H1 (cell line): ENCODE results near the gene OSGEP. TPM values are rescaled to one million over a fixed set of nuclear protein-coding genes. Genes with fewer than 3 reads are reported as not detected.

Experiments
- CTCF ChIA-PET: fragments of 300-600 bp; sonication (Branson Sonifier 250); formaldehyde crosslinking; loops from one replicate; lab custom pipeline; 2021; ENCODE audit not compliant: partially characterized antibody; lab: Charles Lee
- POLR2A ChIA-PET: fragments of 300-600 bp; sonication (Branson Sonifier 250); formaldehyde crosslinking; loops from one replicate; lab custom pipeline; 2021; ENCODE audit warnings: inconsistent platforms; ENCODE audit not compliant: partially characterized antibody; lab: Charles Lee
- DNase-seq, 2 experiments: peaks; one replicate each; pipeline versions ENCODE4 v3.0.0 to v3.0.0-alpha.2; 2010 to 2022; ENCODE audit warnings: low spot score in 2 of 2, low read depth in 1 of 2, mixed read lengths in 1 of 2
- FAIRE-seq: peaks from 2 replicates; lab custom pipeline; 2011; peaks lifted over from hg19 to GRCh38; lab: Jason Lieb, UNC
- H2AFZ ChIP-seq: 2 replicates; pipeline ENCODE4 v1.8.1; 2012; ENCODE audit warnings: low read length, inconsistent platforms
- H2AK5ac ChIP-seq: 2 replicates; pipeline ENCODE4 v1.6.1; 2013; ENCODE audit warnings: low read depth, low read length
- H2BK120ac ChIP-seq: replicated peaks from 2 replicates; pipeline ENCODE3; 2013; ENCODE audit warnings: low read depth, low read length, inconsistent platforms
- H2BK12ac ChIP-seq: 2 replicates; pipeline ENCODE4 v1.6.1; 2013; ENCODE audit warnings: low read depth, low read length
- H2BK15ac ChIP-seq: 2 replicates; pipeline ENCODE4 v1.6.1; 2013; ENCODE audit warnings: low read length
- H2BK20ac ChIP-seq: 2 replicates; pipeline ENCODE4 v1.6.1; 2013; ENCODE audit warnings: low read length
- H2BK5ac ChIP-seq: 2 replicates; pipeline ENCODE4 v1.6.1; 2013; ENCODE audit warnings: low read depth, low read length
- H3K14ac ChIP-seq: 2 replicates; pipeline ENCODE4 v1.6.1; 2013; ENCODE audit warnings: inconsistent platforms; ENCODE audit not compliant: insufficient read length
- H3K18ac ChIP-seq: 2 replicates; pipeline ENCODE4 v1.6.1; 2013; ENCODE audit warnings: low read length; ENCODE audit errors: extremely low read depth
- H3K23ac ChIP-seq: 2 replicates; pipeline ENCODE4 v1.6.1; 2013; ENCODE audit warnings: inconsistent platforms; ENCODE audit not compliant: insufficient read length
- H3K23me2 ChIP-seq: 2 replicates; pipeline ENCODE4 v1.6.1; 2013; ENCODE audit warnings: low read depth, low read length
- H3K27ac ChIP-seq: 2 replicates; pipeline ENCODE4 v1.6.1; 2011; ENCODE audit warnings: low read depth, low read length, inconsistent platforms
- H3K27me3 ChIP-seq, 4 experiments: replicated peaks in 1 of 4; 1 replicate in 1 of 4; 2 replicates in 3 of 4; pipeline versions ENCODE4 v1.6.1 to v1.8.1; 2011 to 2013; ENCODE audit warnings: low read length in 3 of 4, mild to moderate bottlenecking in 3 of 4, inconsistent platforms in 2 of 4, mixed read lengths in 2 of 4, moderate library complexity in 1 of 4; ENCODE audit not compliant: control insufficient read depth in 3 of 4, insufficient read depth in 3 of 4; ENCODE audit errors: extremely low read depth in 1 of 4
- H3K36me3 ChIP-seq, 4 experiments: 2 replicates each; pipeline versions ENCODE4 v1.6.1 to v1.8.1; 2011 to 2013; ENCODE audit warnings: mild to moderate bottlenecking in 4 of 4, low read length in 3 of 4, moderate library complexity in 2 of 4, control low read depth in 1 of 4, inconsistent platforms in 1 of 4; ENCODE audit not compliant: insufficient read depth in 4 of 4, control insufficient read depth in 2 of 4
- H3K4ac ChIP-seq: replicated peaks from 2 replicates; pipeline ENCODE3; 2013; ENCODE audit warnings: low read length, low read depth, mixed read lengths, inconsistent platforms; ENCODE audit not compliant: insufficient read length
- H3K4me1 ChIP-seq, 4 experiments: replicated peaks in 1 of 4; 1 replicate in 1 of 4; 2 replicates in 3 of 4; pipeline versions ENCODE4 v1.6.1 to v1.8.1; 2011 to 2013; ENCODE audit warnings: low read length in 3 of 4, inconsistent platforms in 2 of 4, mixed read lengths in 1 of 4; ENCODE audit not compliant: insufficient read depth in 4 of 4, control insufficient read depth in 3 of 4
- H3K4me2 ChIP-seq, 2 experiments: 2 replicates each; pipeline versions ENCODE4 v1.6.1 to v1.8.1; 2011 to 2013; ENCODE audit warnings: low read depth in 2 of 2, low read length in 2 of 2, control low read depth in 1 of 2, inconsistent platforms in 1 of 2, mild to moderate bottlenecking in 1 of 2; ENCODE audit not compliant: insufficient read depth in 1 of 2
- H3K4me3 ChIP-seq, 4 experiments: fragments of 200-600, 300-600 bp in 1 of 4; sonication (generic), shearing (Covaris generic), sonication (Bioruptor Twin) in 1 of 4; 2 replicates each; pipeline versions ENCODE4 v1.5.1 to v1.8.1; 2011 to 2016; ENCODE audit warnings: low read length in 4 of 4, low read depth in 3 of 4, control low read depth in 2 of 4, inconsistent platforms in 2 of 4, mild to moderate bottlenecking in 2 of 4, mixed read lengths in 1 of 4, moderate library complexity in 1 of 4; ENCODE audit not compliant: insufficient read depth in 2 of 4; ENCODE audit errors: extremely low read depth in 1 of 4
- H3K56ac ChIP-seq: replicated peaks from 2 replicates; pipeline ENCODE3; 2013; ENCODE audit warnings: low read depth, mild to moderate bottlenecking, mixed read lengths, low read length, inconsistent platforms; ENCODE audit not compliant: insufficient read length
- H3K79me1 ChIP-seq: 2 replicates; pipeline ENCODE4 v1.6.1; 2013; ENCODE audit warnings: low read depth, low read length, control low read depth
- H3K79me2 ChIP-seq, 2 experiments: 2 replicates each; pipeline versions ENCODE4 v1.6.1 to v1.8.1; 2012 to 2013; ENCODE audit warnings: low read length in 2 of 2, mild to moderate bottlenecking in 2 of 2, inconsistent platforms in 1 of 2; ENCODE audit not compliant: insufficient read depth in 2 of 2, control insufficient read depth in 1 of 2
- H3K9ac ChIP-seq, 4 experiments: replicated peaks in 1 of 4; 1 replicate in 1 of 4; 2 replicates in 3 of 4; pipeline versions ENCODE4 v1.6.1 to v1.8.1; 2011 to 2013; ENCODE audit warnings: low read depth in 3 of 4, low read length in 3 of 4, control low read depth in 2 of 4, mild to moderate bottlenecking in 2 of 4, moderate library complexity in 2 of 4, inconsistent platforms in 1 of 4; ENCODE audit errors: extremely low read depth in 1 of 4
- H3K9me3 ChIP-seq, 2 experiments: 2 replicates each; pipeline versions ENCODE4 v1.6.1 to v1.8.1; 2012 to 2013; ENCODE audit warnings: mild to moderate bottlenecking in 2 of 2, moderate library complexity in 2 of 2, control low read depth in 1 of 2, inconsistent platforms in 1 of 2, low read depth in 1 of 2, low read length in 1 of 2, mixed read lengths in 1 of 2; ENCODE audit not compliant: insufficient read depth in 2 of 2
- H4K20me1 ChIP-seq, 2 experiments: replicated peaks in 1 of 2; 2 replicates each; pipeline versions ENCODE3 to v1.8.1; 2011 to 2013; ENCODE audit warnings: inconsistent platforms in 2 of 2, low read length in 2 of 2, mild to moderate bottlenecking in 1 of 2; ENCODE audit not compliant: insufficient read depth in 2 of 2, control insufficient read depth in 1 of 2
- H4K5ac ChIP-seq: 2 replicates; pipeline ENCODE4 v1.6.1; 2013; ENCODE audit warnings: low read length, low read depth, mixed read lengths, inconsistent platforms; ENCODE audit not compliant: insufficient read length
- H4K8ac ChIP-seq: 2 replicates; pipeline ENCODE4 v1.8.0; 2013; ENCODE audit warnings: mild to moderate bottlenecking, moderate library complexity, low read length, inconsistent platforms; ENCODE audit not compliant: insufficient read depth; ENCODE audit errors: extremely low read depth
- H4K91ac ChIP-seq: replicated peaks from 2 replicates; pipeline ENCODE3; 2013; ENCODE audit warnings: low read length, mixed read lengths, inconsistent platforms; ENCODE audit not compliant: insufficient read length
- GABPA ChIP-seq: IDR thresholded peaks from 2 replicates; pipeline ENCODE4 v1.6.1; 2011; ENCODE audit warnings: mild to moderate bottlenecking, low read length, moderate library complexity, borderline replicate concordance; ENCODE audit not compliant: insufficient read depth
- JUN ChIP-seq: IDR thresholded peaks from 2 replicates; pipeline ENCODE4 v1.6.1; 2011; ENCODE audit warnings: low read depth, mild to moderate bottlenecking, improper control_type of control experiment, low read length
- KDM5A ChIP-seq: fragments of 200-600 bp; IDR thresholded peaks from 2 replicates; pipeline ENCODE4 v1.7.1; 2012; ENCODE audit warnings: mild to moderate bottlenecking, low read length, inconsistent platforms, mixed read lengths
- RAD21 ChIP-seq, 2 experiments: IDR thresholded peaks in 1 of 2; conservative IDR thresholded peaks in 1 of 2; 2 replicates each; pipeline ENCODE4 v1.6.1; 2011; ENCODE audit warnings: low read depth in 2 of 2, low read length in 2 of 2, improper control_type of control experiment in 1 of 2, inconsistent platforms in 1 of 2, mild to moderate bottlenecking in 1 of 2, moderate library complexity in 1 of 2
- RBBP5 ChIP-seq: IDR thresholded peaks from 2 replicates; pipeline ENCODE4 v1.7.1; 2012; ENCODE audit warnings: low read depth, mild to moderate bottlenecking, inconsistent platforms, low read length, moderate library complexity, borderline replicate concordance
- RFX5 ChIP-seq: IDR thresholded peaks from 2 replicates; pipeline ENCODE4 v1.6.1; 2011; ENCODE audit warnings: low read depth, low read length, improper control_type of control experiment, borderline replicate concordance
- SP4 ChIP-seq: IDR thresholded peaks from 2 replicates; pipeline ENCODE4 v1.6.1; 2012; ENCODE audit warnings: low read length, inconsistent platforms
- YY1 ChIP-seq: IDR thresholded peaks from 2 replicates; pipeline ENCODE4 v1.6.1; 2011; ENCODE audit warnings: low read depth, mild to moderate bottlenecking, low read length
- WGBS, 2 experiments: shearing (Covaris generic) in 1 of 2; methylation state at CpG; one replicate each; pipeline versions ENCODE4 v1.1.6 to v1.1.7; 2013 to 2015; ENCODE audit warnings: low lambda C conversion rate in 2 of 2, mixed read lengths in 2 of 2, inconsistent platforms in 1 of 2, low coverage in 1 of 2, missing lambda C conversion rate in 1 of 2; ENCODE audit not compliant: insufficient replicate concordance in 2 of 2, insufficient coverage in 1 of 2, insufficient read length in 1 of 2; ENCODE audit errors: extremely low coverage in 1 of 2, missing lambda C conversion rate in 1 of 2; 5-methylcytosine and 5-hydroxymethylcytosine counted together
- polyA plus RNA-seq, 7 experiments: library from polyadenylated mRNA; depleted of rRNA in 3 of 7; stranded (reverse) in 5 of 7; unstranded in 2 of 7; fragments of >200 nt in 5 of 7; fragments of 200-250 nt in 2 of 7; gene quantifications; 1 replicate in 5 of 7; 2 replicates in 1 of 7; 4 replicates in 1 of 7; pipeline versions ENCODE4 v1.2.1 to v1.2.3, GENCODE V29; 2011 to 2013; ENCODE audit warnings: missing spikeins in 2 of 7, mixed read lengths in 2 of 7
- total RNA-seq: library from RNA; stranded (reverse); fragmentation: NEBNext Ultra II Directional; extraction: Animal tissue kit (Norgen Biotek cat#: 25700); gene quantifications from 2 replicates; pipeline ENCODE4 v1.2.1, GENCODE V29; 2021
- TF ChIP-seq, protein P1 (sequence below): IDR thresholded peaks from 2 replicates; pipeline ENCODE4 v1.6.1; 2012; ENCODE audit warnings: low read length, inconsistent platforms
- TF ChIP-seq, protein P2 (sequence below): IDR thresholded peaks from 2 replicates; pipeline ENCODE4 v1.6.1; 2011; ENCODE audit warnings: low read depth, mild to moderate bottlenecking, low read length; ENCODE audit not compliant: insufficient read depth

The OSGEP gene
- total and polyA plus RNA-seq, 2 of the 8 experiments (the other 6 are each of a cell fraction or from before 2014, with no cell fraction given) = 34.4 to 78.6 TPM

DNA sequence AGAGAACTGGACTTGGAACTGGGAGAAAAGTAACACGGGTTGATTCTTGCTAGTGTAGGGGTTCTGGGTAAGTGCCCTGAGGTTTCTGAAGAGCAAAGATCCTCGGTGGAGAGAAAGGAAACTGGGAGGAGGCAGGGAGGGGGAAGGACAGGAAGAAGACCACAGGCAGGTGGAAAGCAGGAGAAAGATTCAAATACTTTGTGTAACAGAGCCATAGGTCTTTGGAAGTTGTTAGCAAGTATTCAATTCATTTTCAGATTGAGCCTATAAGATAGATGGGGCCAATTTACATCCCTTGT, 15.9 kb upstream of the OSGEP start:
- Histone ChIP-seq H3K4me3 (peak overlapping the region; percentile 85 to 97 (median 90); a peak in 7 of 8 replicates), H2BK5ac (0 out of 2 replicates have a peak overlapping the region, but pooled peaks have one; percentile 86), H4K5ac (no peak overlapping the region), H3K4ac (no peak overlapping the region), H3K56ac (no peak overlapping the region), H2BK12ac (peak overlapping the region; percentile 93; the same call in 1 of the 2 replicates), H3K23ac (no peak overlapping the region), H2AFZ (peak overlapping the region; percentile 52; the same call in 1 of the 2 replicates), H3K27ac (peak overlapping the region; percentile 36; the same call in 1 of the 2 replicates), H3K36me3 (peaks cover 18 to 32% (median 29%) of the 10 kb centered on the region in 4 experiments; a peak in 7 of 8 replicates), H3K14ac (no peak overlapping the region), H3K9me3 (no peaks in the 10 kb centered on the region), H2BK20ac (no peak overlapping the region), H3K79me2 (peaks cover 14 to 36% of the 10 kb centered on the region in 2 experiments; a peak in 3 of 4 replicates), H4K20me1 (peaks cover 4 to 9% of the 10 kb centered on the region in 2 experiments), H3K4me2 (peak overlapping the region; percentile 92 to 100), H2AK5ac (no peak overlapping the region), H3K27me3 (no peaks in the 10 kb centered on the region), H3K79me1 (peaks cover 12% of the 10 kb centered on the region; the same call in 1 of the 2 replicates), H3K18ac (peak overlapping the region; percentile 85), H3K9ac (peak overlapping the region; percentile 64 to 95 (median 92)), H3K4me1 (peaks cover 0 to 5% (median 2%) of the 10 kb centered on the region in 4 experiments; a peak in 3 of 7 replicates), H3K23me2 (peaks cover 10% of the 10 kb centered on the region), H4K91ac (no peak overlapping the region), H4K8ac (no peak overlapping the region), H2BK120ac (no peak overlapping the region), H2BK15ac (0 out of 2 replicates have a peak overlapping the region, but pooled peaks have one; percentile 76)
- CTCF ChIA-PET = interaction anchor here (1.7 kb wide), 1 partner anchor 135 kb away, joined by 10 read pairs; no protein-coding TSS in a partner anchor
- FAIRE-seq (no peak), DNase-seq (no peak)
- WGBS, 2 experiments = 17% methylated on average over 2 of the region's 2 CpGs; no CpG with 5 or more reads in 1 of the 2 experiments
- POLR2A ChIA-PET = interaction anchor here (1.1 to 6.7 kb wide), 21 partner anchors 8 to 214 kb away, joined by 3 to 88 read pairs (median 9); partner anchors contain the start of genes APEX1, KLHL33, OSGEP and PARP2
- TF ChIP-seq GABPA = no peak
- TF ChIP-seq RBBP5 = no peak
- no peak for TF ChIP-seq SP4
- no peak for TF ChIP-seq JUN
- no peak for TF ChIP-seq YY1
- TF ChIP-seq RFX5 = no peak
- TF ChIP-seq KDM5A = no peak
- TF ChIP-seq RAD21 (IDR thresholded peaks at IDR 0.05 in 1 of 2, conservative IDR thresholded peaks at IDR 0.05 in 1 of 2; ENCODE audit: low read depth in 2 of 2, low read length in 2 of 2) = no peak
- TF ChIP-seq, protein P1, sequence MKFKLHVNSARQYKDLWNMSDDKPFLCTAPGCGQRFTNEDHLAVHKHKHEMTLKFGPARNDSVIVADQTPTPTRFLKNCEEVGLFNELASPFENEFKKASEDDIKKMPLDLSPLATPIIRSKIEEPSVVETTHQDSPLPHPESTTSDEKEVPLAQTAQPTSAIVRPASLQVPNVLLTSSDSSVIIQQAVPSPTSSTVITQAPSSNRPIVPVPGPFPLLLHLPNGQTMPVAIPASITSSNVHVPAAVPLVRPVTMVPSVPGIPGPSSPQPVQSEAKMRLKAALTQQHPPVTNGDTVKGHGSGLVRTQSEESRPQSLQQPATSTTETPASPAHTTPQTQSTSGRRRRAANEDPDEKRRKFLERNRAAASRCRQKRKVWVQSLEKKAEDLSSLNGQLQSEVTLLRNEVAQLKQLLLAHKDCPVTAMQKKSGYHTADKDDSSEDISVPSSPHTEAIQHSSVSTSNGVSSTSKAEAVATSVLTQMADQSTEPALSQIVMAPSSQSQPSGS = no peak
- TF ChIP-seq, protein P2, sequence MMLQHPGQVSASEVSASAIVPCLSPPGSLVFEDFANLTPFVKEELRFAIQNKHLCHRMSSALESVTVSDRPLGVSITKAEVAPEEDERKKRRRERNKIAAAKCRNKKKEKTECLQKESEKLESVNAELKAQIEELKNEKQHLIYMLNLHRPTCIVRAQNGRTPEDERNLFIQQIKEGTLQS = no peak
